HepG2 (cell line): ENCODE data around the gene KCTD5. TPM values are rescaled to one million over a fixed set of nuclear protein-coding genes. Genes with fewer than 3 reads are reported as not detected.
A peak's percentile ranks its signal among the peaks of the same experiment; 100 is the strongest.

Source experiments
- ATAC-seq: fragments of 200-7000 bp; cut with Tn5 transposase; 3 replicates; pipeline ENCODE4 v1.9.1; 2020; ENCODE audit warnings: mild to moderate bottlenecking, moderate library complexity
- BruUV-seq: library from RNA; stranded (reverse); fragments of 400-500 nt; replicated peaks from 2 replicates; lab custom pipeline; 2021; lab: Mats Ljungman, UMichigan
- CTCF ChIA-PET: fragments of 300-600 bp; formaldehyde crosslinking; extraction: SDS; loops from one replicate; lab custom pipeline; 2021; ENCODE audit warnings: low total read pairs, inconsistent platforms, low intra/inter-chr PET ratio; lab: Yijun Ruan, JAX
- POLR2A ChIA-PET: fragments of 350-600 bp; sonication (Branson Sonifier 250); formaldehyde crosslinking; loops from one replicate; lab custom pipeline; 2020; ENCODE audit warnings: antibody characterized with exemption, inconsistent platforms; lab: Yijun Ruan, JAX
- DNase-seq: peaks from one replicate; pipeline ENCODE4 v3.0.0-alpha.2; 2015; ENCODE audit warnings: low spot score
- FAIRE-seq: peaks from 3 replicates; lab custom pipeline; 2011; peaks lifted over from hg19 to GRCh38; lab: Jason Lieb, UNC
- H2AFZ ChIP-seq: one replicate; pipeline ENCODE4 v1.6.1; 2011; ENCODE audit warnings: low read length, inconsistent platforms
- H3K27ac ChIP-seq: fragments of 300-600 bp; 3 replicates; pipeline ENCODE4 v1.8.0; 2011; ENCODE audit warnings: mixed run types, mild to moderate bottlenecking, mixed read lengths, low read length, inconsistent platforms; ENCODE audit not compliant: insufficient read depth; ENCODE audit errors: extremely low read length
- H3K27me3 ChIP-seq, 2 experiments: fragments of 200-600 bp in 1 of 2; 2 replicates in 1 of 2; 3 replicates in 1 of 2; pipeline versions ENCODE4 v1.6.0 to v1.8.0; 2011; ENCODE audit warnings: low read length in 2 of 2, mild to moderate bottlenecking in 2 of 2, moderate library complexity in 2 of 2, inconsistent platforms in 1 of 2; ENCODE audit not compliant: insufficient read depth in 2 of 2, control insufficient read depth in 1 of 2
- H3K36me3 ChIP-seq, 2 experiments: fragments of 200-600 bp in 1 of 2; replicated peaks in 1 of 2; 2 replicates in 1 of 2; 3 replicates in 1 of 2; pipeline versions ENCODE4 v1.5.1 to v1.8.0; 2011; ENCODE audit warnings: low read length in 2 of 2, inconsistent platforms in 1 of 2; ENCODE audit not compliant: insufficient read depth in 2 of 2, control insufficient read depth in 1 of 2
- H3K4me1 ChIP-seq: 2 replicates; pipeline ENCODE4 v1.5.1; 2012; ENCODE audit warnings: low read length, inconsistent platforms; ENCODE audit not compliant: insufficient read depth
- H3K4me2 ChIP-seq: 2 replicates; pipeline ENCODE4 v1.6.0; 2011; ENCODE audit warnings: low read depth, low read length, inconsistent platforms
- H3K4me3 ChIP-seq, 3 experiments: fragments of 200-600 bp in 1 of 3; sonication (generic), shearing (Covaris generic) in 1 of 3; replicated peaks in 1 of 3; 2 replicates each; pipeline ENCODE4 v1.5.1; 2011 to 2016; ENCODE audit warnings: low read length in 3 of 3, inconsistent platforms in 2 of 3, low read depth in 2 of 3, mild to moderate bottlenecking in 2 of 3, control low read depth in 1 of 3, mixed read lengths in 1 of 3; ENCODE audit not compliant: insufficient read depth in 1 of 3
- H3K79me2 ChIP-seq: one replicate; pipeline ENCODE4 v1.6.1; 2011; ENCODE audit warnings: low read length, inconsistent platforms; ENCODE audit not compliant: insufficient read depth
- H3K9ac ChIP-seq: 2 replicates; pipeline ENCODE4 v1.6.0; 2011; ENCODE audit warnings: mild to moderate bottlenecking, low read depth, low read length, inconsistent platforms; ENCODE audit not compliant: insufficient read depth
- H3K9me3 ChIP-seq: 2 replicates; pipeline ENCODE4 v1.5.1; 2012; ENCODE audit warnings: mild to moderate bottlenecking, low read length
- H4K20me1 ChIP-seq: 2 replicates; pipeline ENCODE4 v1.6.0; 2011; ENCODE audit warnings: inconsistent platforms, mild to moderate bottlenecking, low read length, moderate library complexity; ENCODE audit not compliant: insufficient read depth
- AGO2 ChIP-seq: fragments of 200-400 bp; formaldehyde crosslinking; optimal IDR thresholded peaks from 2 replicates; pipeline ENCODE3; 2017; ENCODE audit warnings: mild to moderate bottlenecking, low read depth, low read length, moderate library complexity
- AKAP8 ChIP-seq: sonication (generic); formaldehyde crosslinking; IDR thresholded peaks from 2 replicates; pipeline ENCODE4 v1.5.1; 2020; ENCODE audit warnings: mild to moderate bottlenecking, missing genetic modification reagents
- CAMTA2 ChIP-seq: sonication (generic); formaldehyde crosslinking; IDR thresholded peaks from 2 replicates; pipeline ENCODE4 v1.4.0; 2020; ENCODE audit warnings: mild to moderate bottlenecking, missing genetic modification reagents, borderline replicate concordance
- CBX2 ChIP-seq, 2 experiments: fragments of 200-600 bp in 1 of 2; sonication (generic); formaldehyde crosslinking in 1 of 2; IDR thresholded peaks; 2 replicates each; pipeline versions ENCODE4 v1.7.0 to v1.8.1; 2018 to 2022; ENCODE audit warnings: low read depth in 2 of 2, low read length in 1 of 2, mild to moderate bottlenecking in 1 of 2, missing genetic modification reagents in 1 of 2
- CENPBD1 ChIP-seq: sonication (generic); formaldehyde crosslinking; IDR thresholded peaks from 2 replicates; pipeline ENCODE4 v1.8.0; 2022; ENCODE audit warnings: missing genetic modification reagents, low read depth, mild to moderate bottlenecking, borderline replicate concordance
- GFI1 ChIP-seq: sonication (generic); formaldehyde crosslinking; IDR thresholded peaks from 2 replicates; pipeline ENCODE4 v1.5.0; 2020; ENCODE audit warnings: missing genetic modification reagents, mild to moderate bottlenecking, borderline replicate concordance
- HOXA9 ChIP-seq: sonication (generic); formaldehyde crosslinking; IDR thresholded peaks from 2 replicates; pipeline ENCODE4 v1.8.1; 2022; ENCODE audit warnings: missing genetic modification reagents, mild to moderate bottlenecking, moderate library complexity, borderline replicate concordance
- MED1 ChIP-seq: sonication (generic); formaldehyde crosslinking; IDR thresholded peaks from 2 replicates; pipeline ENCODE4 v1.4.0; 2020; ENCODE audit warnings: missing genetic modification reagents
- SKIL ChIP-seq: sonication (generic); formaldehyde crosslinking; IDR thresholded peaks from 2 replicates; pipeline ENCODE4 v1.8.0; 2022; ENCODE audit warnings: missing genetic modification reagents, mild to moderate bottlenecking, moderate library complexity, borderline replicate concordance
- ZEB1 ChIP-seq: IDR thresholded peaks from 2 replicates; pipeline ENCODE4 v1.6.1; 2012; ENCODE audit warnings: mild to moderate bottlenecking, low read depth, inconsistent platforms; ENCODE audit not compliant: insufficient replicate concordance
- WGBS: methylation state at CpG from one replicate; pipeline ENCODE4 v1.1.6; 2017; ENCODE audit warnings: low lambda C conversion rate; 5-methylcytosine and 5-hydroxymethylcytosine counted together
- in situ Hi-C: cut with HindIII; loops from 2 replicates; pipeline ENCODE4 v1.10.0; 2017; ENCODE audit warnings: low pct_unique_long_range_greater_than_20kb; ENCODE audit not compliant: extremely low pct_ligation_motif_present
- intact Hi-C: fragments of 100-400 bp; cut with micrococcal nuclease; formaldehyde crosslinking; loops from one replicate; pipeline ENCODE4 v1.10.0; 2022; ENCODE audit not compliant: unreplicated experiment
- polyA plus RNA-seq, 8 experiments: library from polyadenylated mRNA; depleted of rRNA in 3 of 8; stranded (reverse) in 7 of 8; unstranded in 1 of 8; fragments of >200 nt; fragmentation: Illumina TruSeq in 4 of 8; extraction: Trizol in 4 of 8; gene quantifications; 2 replicates each; pipeline versions ENCODE4 v1.2.1 to v1.2.3, GENCODE V29; 2011 to 2016; ENCODE audit warnings: low read depth in 4 of 8, missing spikeins in 1 of 8, mixed read lengths in 1 of 8; ENCODE audit not compliant: insufficient read depth in 1 of 8
- total RNA-seq, 5 experiments: library from RNA; depleted of rRNA; stranded (reverse); fragments of >200 nt; fragmentation: Illumina TruSeq; extraction: Trizol; gene quantifications; 2 replicates each; pipeline ENCODE4 v1.2.3, GENCODE V29; 2016; ENCODE audit warnings: low read depth in 1 of 5

Gene KCTD5
- total and polyA plus RNA-seq, 2 of the 13 experiments (the other 11 are each of a cell fraction or from before 2014, with no cell fraction given), result 25.4 to 29.8 TPM

- no TSS peak for BruUV-seq
These were observed 27.3 kb downstream of the KCTD5 start for GRCh38 chr16:2709588-2709984.

GRCh38 chr16:2710021-2710710, 27.8 kb downstream of the KCTD5 start:
- Histone ChIP-seq H3K79me2 (no peaks in the 10 kb centered on the region), H3K4me1 (no peaks in the 10 kb centered on the region), H3K36me3 (peaks cover 11 to 17% of the 10 kb centered on the region in 2 experiments; a peak in 3 of 5 replicates), H3K9me3 (no peaks in the 10 kb centered on the region), H3K9ac (no peak overlapping the region), H3K4me2 (no peak overlapping the region), H3K27ac (no peak overlapping the region), H2AFZ (no peak overlapping the region), H4K20me1 (no peaks in the 10 kb centered on the region), H3K27me3 (peaks cover 5 to 25% of the 10 kb centered on the region in 2 experiments), H3K4me3 (no peak overlapping the region)
- POLR2A ChIA-PET, result interaction anchor here (1.1 kb wide), 1 partner anchor 28 kb away, joined by 4 read pairs; the partner anchor contains the start of gene KCTD5
- intact Hi-C loops (no loop called here), in situ Hi-C loops (no loop called here)
- no TSS peak for BruUV-seq
- ATAC-seq (no peak), DNase-seq (no peak), FAIRE-seq (no peak)
- 76% methylated on average over 3 of the region's 20 CpGs for WGBS
- no peak for TF ChIP-seq SKIL (CRISPR knock-in tag)
- TF ChIP-seq CBX2 (IDR thresholded peaks at IDR 0.05; ENCODE audit: low read depth, low read length), result no peak
- TF ChIP-seq CBX2 (CRISPR knock-in tag; IDR thresholded peaks at IDR 0.05; ENCODE audit: low read depth), result no peak
- TF ChIP-seq HOXA9 (CRISPR knock-in tag), result no peak
- no peak for TF ChIP-seq MED1 (CRISPR knock-in tag)
- TF ChIP-seq CENPBD1, result no peak
- no peak for TF ChIP-seq CAMTA2 (CRISPR knock-in tag)
- no peak for TF ChIP-seq ZEB1
- peak; percentile 48 for TF ChIP-seq AGO2
- TF ChIP-seq AKAP8 (CRISPR knock-in tag), result 0 out of 2 replicates have a peak, but pooled peaks have one; percentile 4
- CTCF ChIA-PET, result no interaction called here

More at GRCh38 chr16:2709588-2709984, 27.3 kb downstream of the KCTD5 start:
- DNase-seq (no peak), FAIRE-seq (no peak)
- H3K36me3 ChIP-seq, result peaks cover 12 to 21% of the 10 kb centered on the region in 2 experiments; a peak in 3 of 5 replicates
- in situ Hi-C loops, result no loop called here
- POLR2A ChIA-PET, result no interaction called here
- no peak overlapping the region for H3K9ac ChIP-seq
- no peaks in the 10 kb centered on the region for H3K9me3 ChIP-seq
- 100% methylated on average over 4 of the region's 10 CpGs for WGBS
- TF ChIP-seq GFI1, result no peak
- TF ChIP-seq, all 625 proteins: peak for 0
- no peak overlapping the region for H3K4me2 ChIP-seq
- H3K4me1 ChIP-seq, result no peaks in the 10 kb centered on the region
- H3K79me2 ChIP-seq, result no peaks in the 10 kb centered on the region
- no peak overlapping the region for H3K4me3 ChIP-seq
- ATAC-seq, result no peak
- H2AFZ ChIP-seq, result no peak overlapping the region
- intact Hi-C loops, result no loop called here
- H3K27ac ChIP-seq, result no peak overlapping the region
- CTCF ChIA-PET, result no interaction called here
- H3K27me3 ChIP-seq, result peaks cover 4 to 21% of the 10 kb centered on the region in 2 experiments
- no peaks in the 10 kb centered on the region for H4K20me1 ChIP-seq
